Fibroblast of lung (primary cell): Measurements from ENCODE around the gene VKORC1L1. TPM values are rescaled to one million over a fixed set of nuclear protein-coding genes. Genes with fewer than 3 reads are reported as not detected.
"Not testable (repeated sequence)": the region's sequence is repeated elsewhere in the genome, so short reads cannot be mapped to it uniquely, and the experiment has no call there.

Experiments
- DNase-seq, 2 donors: peaks; one replicate each; pipeline versions ENCODE4 v3.0.0 to v3.0.0-alpha.2; 2010; ENCODE audit warnings: low read depth in 2 of 2
- H2AFZ ChIP-seq: 2 replicates; pipeline ENCODE4 v1.5.1; 2012; ENCODE audit warnings: low read length, control low read depth, inconsistent platforms
- H3K27ac ChIP-seq: 2 replicates; pipeline ENCODE4 v1.5.1; 2011; ENCODE audit warnings: low read length, control low read depth; ENCODE audit not compliant: insufficient read depth
- H3K27me3 ChIP-seq: 2 replicates; pipeline ENCODE4 v1.5.1; 2011; ENCODE audit warnings: mild to moderate bottlenecking, low read length; ENCODE audit not compliant: control insufficient read depth, insufficient read depth
- H3K36me3 ChIP-seq: 2 replicates; pipeline ENCODE4 v1.5.1; 2011; ENCODE audit warnings: low read length; ENCODE audit not compliant: control insufficient read depth, insufficient read depth
- H3K4me1 ChIP-seq: 2 replicates; pipeline ENCODE4 v1.5.1; 2011; ENCODE audit warnings: low read length; ENCODE audit not compliant: control insufficient read depth, insufficient read depth; ENCODE audit errors: extremely low read depth
- H3K4me2 ChIP-seq: 2 replicates; pipeline ENCODE4 v1.5.1; 2011; ENCODE audit warnings: low read length, control low read depth; ENCODE audit not compliant: insufficient read depth; ENCODE audit errors: extremely low read depth
- H3K4me3 ChIP-seq, 4 experiments: fragments of 200-600 bp in 1 of 4; sonication (generic) in 1 of 4; replicated peaks in 1 of 4; 2 replicates each; pipeline ENCODE4 v1.5.1; 2011 to 2016; ENCODE audit warnings: low read length in 4 of 4, low read depth in 3 of 4, mild to moderate bottlenecking in 3 of 4, control low read depth in 2 of 4, inconsistent platforms in 1 of 4, mixed read lengths in 1 of 4; ENCODE audit not compliant: insufficient read depth in 1 of 4; ENCODE audit errors: control extremely low read depth in 1 of 4
- H3K79me2 ChIP-seq: 2 replicates; pipeline ENCODE4 v1.5.1; 2012; ENCODE audit warnings: mild to moderate bottlenecking, low read length, inconsistent platforms; ENCODE audit not compliant: control insufficient read depth, insufficient read depth
- H3K9ac ChIP-seq: 2 replicates; pipeline ENCODE4 v1.5.1; 2011; ENCODE audit warnings: mild to moderate bottlenecking, low read length, control low read depth; ENCODE audit not compliant: insufficient read depth
- H3K9me3 ChIP-seq: 2 replicates; pipeline ENCODE4 v1.5.1; 2012; ENCODE audit warnings: low read depth, low read length; ENCODE audit not compliant: control insufficient read depth, insufficient read depth
- H4K20me1 ChIP-seq: 2 replicates; pipeline ENCODE4 v1.5.1; 2011; ENCODE audit warnings: low read length; ENCODE audit not compliant: control insufficient read depth, insufficient read depth; ENCODE audit errors: extremely low read depth
- CTCF ChIP-seq, 2 donors: IDR thresholded peaks in 1 of 2; conservative IDR thresholded peaks in 1 of 2; 1 replicate in 1 of 2; 2 replicates in 1 of 2; pipeline ENCODE4 v1.5.1; 2011 to 2012; ENCODE audit warnings: low read length in 2 of 2, control low read depth in 1 of 2, inconsistent platforms in 1 of 2, low read depth in 1 of 2, mild to moderate bottlenecking in 1 of 2
- EZH2 ChIP-seq: IDR thresholded peaks from 2 replicates; pipeline ENCODE4 v1.5.1; 2012; ENCODE audit warnings: low read length, control low read depth, mild to moderate bottlenecking; ENCODE audit errors: missing control alignments
- polyA plus RNA-seq, 2 donors: library from polyadenylated mRNA; depleted of rRNA in 1 of 2; stranded (reverse) in 1 of 2; unstranded in 1 of 2; fragments of >200 nt; gene quantifications; 2 replicates each; pipeline ENCODE4 v1.2.1, GENCODE V29; 2011 to 2012; ENCODE audit warnings: missing spikeins in 1 of 2
- total RNA-seq: library from RNA; depleted of rRNA; stranded (reverse); fragments of >200 nt; gene quantifications from 2 replicates; pipeline ENCODE4 v1.2.1, GENCODE V29; 2014

The VKORC1L1 gene
- total and polyA plus RNA-seq, 2 donors (not counting 1 experiment from before 2014, with no cell fraction given) = 12.7 to 24.2 TPM

GRCh38 chr7:65983965-65984658 lies 111.2 kb downstream of the VKORC1L1 start:
- Histone ChIP-seq H3K27me3 (no peaks in the 10 kb centered on the region), H3K4me3 (no peak overlapping the region), H4K20me1 (no peaks in the 10 kb centered on the region), H3K9me3 (no peaks in the 10 kb centered on the region), H2AFZ (no peak overlapping the region), H3K4me1 (peaks cover 6% of the 10 kb centered on the region), H3K27ac (no peak overlapping the region), H3K79me2 (peaks cover 19% of the 10 kb centered on the region), H3K4me2 (no peak overlapping the region), H3K9ac (no peak overlapping the region), H3K36me3 (peaks cover 6% of the 10 kb centered on the region)
- peak in 1 of 2 donors; percentile 10 for DNase-seq
- no peak for TF ChIP-seq CTCF (conservative IDR thresholded peaks at IDR 0.05 in 1 of 2, IDR thresholded peaks at IDR 0.05 in 1 of 2; ENCODE audit: low read depth in 1 of 2, low read length in 2 of 2)
- TF ChIP-seq EZH2 = no peak

GRCh38 chr7:65988084-65988483 lies 115.2 kb downstream of the VKORC1L1 start:
- H4K20me1 ChIP-seq = no peaks in the 10 kb centered on the region

GRCh38 chr7:65988503-65988902 lies 115.6 kb downstream of the VKORC1L1 start:
- H3K9me3 ChIP-seq, H4K20me1 ChIP-seq, H3K9ac ChIP-seq, H3K27ac ChIP-seq, H3K4me3 ChIP-seq, H3K79me2 ChIP-seq, H2AFZ ChIP-seq, H3K4me1 ChIP-seq, H3K27me3 ChIP-seq, H3K4me2 ChIP-seq, DNase-seq, H3K36me3 ChIP-seq: not testable (repeated sequence)

More at GRCh38 chr7:65988084-65988483, 115.2 kb downstream of the VKORC1L1 start:
- Histone ChIP-seq H3K9me3 (no peaks in the 10 kb centered on the region), H2AFZ (no peak overlapping the region), H3K4me3 (no peak overlapping the region), H3K27ac (no peak overlapping the region), H3K36me3 (no peaks in the 10 kb centered on the region), H3K27me3 (no peaks in the 10 kb centered on the region), H3K4me1 (no peaks in the 10 kb centered on the region), H3K4me2 (no peak overlapping the region), H3K9ac (no peak overlapping the region), H3K79me2 (no peaks in the 10 kb centered on the region)
- DNase-seq = no peak
- TF ChIP-seq CTCF (conservative IDR thresholded peaks at IDR 0.05 in 1 of 2, IDR thresholded peaks at IDR 0.05 in 1 of 2; ENCODE audit: low read depth in 1 of 2, low read length in 2 of 2) (no peak), EZH2 (no peak)
